ENCODE data around the gene EFL1. TPM values are rescaled to one million over a fixed set of nuclear protein-coding genes. Genes with fewer than 3 reads are reported as not detected.

The EFL1 gene
- total and polyA plus RNA-seq, 2 of the 8 experiments (the other 6 are each of a cell fraction or from before 2014, with no cell fraction given) = 10.8 to 31.5 TPM

DNA sequence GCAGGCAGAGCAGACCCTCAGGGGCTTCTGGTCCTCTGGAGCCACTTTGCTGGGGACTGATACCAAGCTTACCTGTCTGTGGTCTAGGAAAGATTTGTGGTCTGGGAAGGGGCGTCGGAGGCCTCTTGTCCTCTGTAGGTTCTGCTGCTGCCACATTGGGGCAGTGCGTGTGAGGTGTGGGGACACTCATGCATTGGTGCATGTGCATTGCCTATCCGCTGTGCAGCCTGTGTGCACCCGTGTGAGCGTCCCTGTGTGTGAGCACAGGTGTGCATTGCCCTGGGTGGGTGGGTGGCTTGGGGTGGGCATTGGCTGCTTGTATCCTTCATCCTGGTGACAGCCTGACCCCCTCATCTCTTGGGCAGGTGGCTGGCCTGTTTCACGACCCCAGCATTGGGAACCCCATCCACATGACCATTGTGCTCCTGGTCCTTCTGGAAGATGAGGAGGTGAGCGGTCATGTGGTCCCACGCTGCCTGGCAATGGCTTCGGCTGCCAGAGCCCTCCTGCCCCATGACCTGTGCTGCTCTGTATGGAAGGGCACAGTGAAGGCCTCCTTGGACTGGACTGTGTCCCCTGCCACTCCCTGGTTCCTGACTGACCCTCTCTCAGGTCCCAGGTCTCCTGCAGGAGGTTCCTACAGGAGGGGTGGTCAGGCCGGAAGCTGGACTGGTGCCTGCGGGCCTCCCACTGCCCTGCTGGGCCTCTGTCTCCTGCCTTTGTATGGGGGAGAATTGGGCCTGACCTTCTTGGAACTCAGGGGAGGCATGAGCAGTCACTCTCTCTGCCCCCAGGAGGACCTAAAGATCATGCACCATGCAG is 41.6 kb upstream of the EFL1 start:
- no peak for FAIRE-seq

More for the DNA sequence above, 41.6 kb upstream of the EFL1 start:
- Histone ChIP-seq H3K27ac (ENCODE audit: low read depth, low read length) (no peak overlapping the region), H3K9ac (replicated peaks in 1 of 4; ENCODE audit: extremely low read depth in 1 of 4, low read depth in 3 of 4, low read length in 3 of 4) (no peak overlapping the region), H2AFZ (ENCODE audit: low read length) (no peak overlapping the region), H4K8ac (ENCODE audit: extremely low read depth, insufficient read depth, low read length) (no peak overlapping the region), H3K56ac (replicated peaks; ENCODE audit: insufficient read length, low read depth, low read length) (no peak overlapping the region), H2BK5ac (ENCODE audit: low read depth, low read length) (no peak overlapping the region), H3K27me3 (replicated peaks in 1 of 4; ENCODE audit: control insufficient read depth in 3 of 4, extremely low read depth in 1 of 4, insufficient read depth in 3 of 4, low read length in 3 of 4) (no peaks in the 10 kb centered on the region), H2BK120ac (replicated peaks; ENCODE audit: low read depth, low read length) (no peak overlapping the region), H4K91ac (replicated peaks; ENCODE audit: insufficient read length, low read length) (no peak overlapping the region), H4K20me1 (replicated peaks in 1 of 2; ENCODE audit: control insufficient read depth in 1 of 2, insufficient read depth in 2 of 2, low read length in 2 of 2) (no peaks in the 10 kb centered on the region), H3K4me3 (ENCODE audit: extremely low read depth in 1 of 4, insufficient read depth in 2 of 4, low read depth in 3 of 4, low read length in 4 of 4) (no peak overlapping the region), H3K4me2 (ENCODE audit: insufficient read depth in 1 of 2, low read depth in 2 of 2, low read length in 2 of 2) (no peak overlapping the region), H3K36me3 (ENCODE audit: control insufficient read depth in 2 of 4, insufficient read depth in 4 of 4, low read length in 3 of 4) (no peaks in the 10 kb centered on the region), H2AK5ac (ENCODE audit: low read depth, low read length) (no peak overlapping the region), H3K4me1 (replicated peaks in 1 of 4; ENCODE audit: control insufficient read depth in 3 of 4, insufficient read depth in 4 of 4, low read length in 3 of 4) (peaks cover 0 to 3% (median 0%) of the 10 kb centered on the region in 4 experiments; a peak in 2 of 7 replicates), H3K18ac (ENCODE audit: extremely low read depth, low read length) (no peak overlapping the region), H4K5ac (ENCODE audit: insufficient read length, low read depth, low read length) (no peak overlapping the region), H2BK12ac (ENCODE audit: low read depth, low read length) (no peak overlapping the region), H3K23me2 (ENCODE audit: low read depth, low read length) (no peaks in the 10 kb centered on the region), H2BK20ac (ENCODE audit: low read length) (no peak overlapping the region), H3K4ac (replicated peaks; ENCODE audit: insufficient read length, low read depth, low read length) (no peak overlapping the region), H3K79me2 (ENCODE audit: control insufficient read depth in 1 of 2, insufficient read depth in 2 of 2, low read length in 2 of 2) (no peaks in the 10 kb centered on the region), H3K23ac (ENCODE audit: insufficient read length) (no peak overlapping the region), H3K9me3 (ENCODE audit: insufficient read depth in 2 of 2, low read depth in 1 of 2, low read length in 1 of 2) (no peaks in the 10 kb centered on the region), H2BK15ac (ENCODE audit: low read length) (no peak overlapping the region), H3K14ac (ENCODE audit: insufficient read length) (no peak overlapping the region), H3K79me1 (ENCODE audit: low read depth, low read length) (no peaks in the 10 kb centered on the region; the same call in 1 of the 2 replicates)
- ChIA-PET CTCF (ENCODE audit: partially characterized antibody) (interaction anchor here (0.6 to 1.9 kb wide), 4 partner anchors 9 to 42 kb away, joined by 3 to 8 read pairs (median 3); no protein-coding TSS in a partner anchor), POLR2A (ENCODE audit: partially characterized antibody) (no interaction called here)
- 94% methylated on average over 10 of the region's 12 CpGs; no CpG with 5 or more reads in 1 of the 2 experiments for WGBS, 2 experiments (ENCODE audit: extremely low coverage in 1 of 2, insufficient coverage in 1 of 2, insufficient read length in 1 of 2, insufficient replicate concordance in 2 of 2, low coverage in 1 of 2, low lambda C conversion rate in 2 of 2, missing lambda C conversion rate in 1 of 2)
- no peak for TF ChIP-seq BRCA1 (IDR thresholded peaks at IDR 0.05; ENCODE audit: low read depth, low read length)
- no peak for TF ChIP-seq CBX8 (IDR thresholded peaks at IDR 0.05; ENCODE audit: borderline replicate concordance, low read depth, low read length)
- no peak for TF ChIP-seq NRF1 (IDR thresholded peaks at IDR 0.05; ENCODE audit: low read depth, low read length)
- TF ChIP-seq SP4 (IDR thresholded peaks at IDR 0.05; ENCODE audit: low read length) = no peak
- DNase-seq (ENCODE audit: low read depth in 1 of 2, low spot score in 2 of 2) = peak in 1 of 2 experiments; percentile 29
